ENCODE results near the gene PAQR8. TPM values are rescaled to one million over a fixed set of nuclear protein-coding genes. Genes with fewer than 3 reads are reported as not detected.

The PAQR8 gene
- total RNA-seq, 1 donor from 2014 or later: 8.8 TPM

- H3K4me3 ChIP-seq: peak overlapping the region in 1 of 2 donors; percentile 5
- TF ChIP-seq POLR2A (IDR thresholded peaks at IDR 0.05): no peak
- TF ChIP-seq CTCF (IDR thresholded peaks at IDR 0.05): no peak
- TF ChIP-seq POLR2AphosphoS5 (IDR thresholded peaks at IDR 0.05; ENCODE audit: insufficient read depth in 1 of 2, low read depth in 1 of 2): no peak
- H3K27me3 ChIP-seq: no peaks in the 10 kb centered on the region
- no peaks in the 10 kb centered on the region for H3K36me3 ChIP-seq
- H3K9me3 ChIP-seq: no peaks in the 10 kb centered on the region
- intact Hi-C loops (cut with DNase I): loop anchor here (10.0 kb wide), 1 partner anchor 105 kb away; the partner anchor contains the start of gene MCM3
- peaks cover 24% of the 10 kb centered on the region for H3K4me1 ChIP-seq
- no peak for DNase-seq (ENCODE audit: extremely low spot score in 2 of 2)
- H3K27ac ChIP-seq: peak overlapping the region; percentile 14
Measured at GRCh38 chr6:52389626-52390360, 27.8 kb downstream of the PAQR8 start.

GRCh38 chr6:52390361-52390727 lies 28.4 kb downstream of the PAQR8 start:
- Histone ChIP-seq H3K36me3 (no peaks in the 10 kb centered on the region), H3K4me3 (peak overlapping the region in 1 of 2 donors; percentile 5), H3K9me3 (no peaks in the 10 kb centered on the region), H3K4me1 (peaks cover 24% of the 10 kb centered on the region), H3K27ac (peak overlapping the region; percentile 14), H3K27me3 (no peaks in the 10 kb centered on the region)
- no peak for DNase-seq (ENCODE audit: extremely low spot score in 2 of 2)
- TF ChIP-seq POLR2A (IDR thresholded peaks at IDR 0.05) (no peak), POLR2AphosphoS5 (IDR thresholded peaks at IDR 0.05; ENCODE audit: insufficient read depth in 1 of 2, low read depth in 1 of 2) (peak in 1 of 2 donors; percentile 47)
- intact Hi-C loops (cut with DNase I): no loop called here

- Histone ChIP-seq H3K27ac (no peak overlapping the region), H3K4me3 (no peak overlapping the region), H3K4me1 (peaks cover 24% of the 10 kb centered on the region), H3K27me3 (no peaks in the 10 kb centered on the region), H3K9me3 (no peaks in the 10 kb centered on the region), H3K36me3 (no peaks in the 10 kb centered on the region)
- intact Hi-C loops (cut with DNase I): no loop called here
- no peak for DNase-seq (ENCODE audit: extremely low spot score in 2 of 2)
- TF ChIP-seq CTCF (IDR thresholded peaks at IDR 0.05) (no peak), POLR2AphosphoS5 (IDR thresholded peaks at IDR 0.05; ENCODE audit: insufficient read depth in 1 of 2, low read depth in 1 of 2) (no peak), POLR2A (IDR thresholded peaks at IDR 0.05) (no peak)
Measured at GRCh38 chr6:52391599-52391998, 29.6 kb downstream of the PAQR8 start.

- TF ChIP-seq POLR2A (IDR thresholded peaks at IDR 0.05) (no peak), CTCF (IDR thresholded peaks at IDR 0.05) (no peak), POLR2AphosphoS5 (IDR thresholded peaks at IDR 0.05; ENCODE audit: insufficient read depth in 1 of 2, low read depth in 1 of 2) (no peak)
- Histone ChIP-seq H3K27me3 (no peaks in the 10 kb centered on the region), H3K9me3 (no peaks in the 10 kb centered on the region), H3K36me3 (no peaks in the 10 kb centered on the region), H3K27ac (no peak overlapping the region), H3K4me1 (peaks cover 24% of the 10 kb centered on the region), H3K4me3 (no peak overlapping the region)
- no peak for DNase-seq (ENCODE audit: extremely low spot score in 2 of 2)
- intact Hi-C loops (cut with DNase I): no loop called here
Measured at GRCh38 chr6:52392944-52393343, 31.0 kb downstream of the PAQR8 start.

- no peak overlapping the region for H3K4me3 ChIP-seq
- intact Hi-C loops (cut with DNase I): no loop called here
- H3K36me3 ChIP-seq: no peaks in the 10 kb centered on the region
- H3K27me3 ChIP-seq: no peaks in the 10 kb centered on the region
- TF ChIP-seq POLR2A (IDR thresholded peaks at IDR 0.05) (no peak), CTCF (IDR thresholded peaks at IDR 0.05) (no peak), POLR2AphosphoS5 (IDR thresholded peaks at IDR 0.05; ENCODE audit: insufficient read depth in 1 of 2, low read depth in 1 of 2) (no peak)
- no peak overlapping the region for H3K27ac ChIP-seq
- H3K4me1 ChIP-seq: peaks cover 16% of the 10 kb centered on the region
- H3K9me3 ChIP-seq: no peaks in the 10 kb centered on the region
- DNase-seq (ENCODE audit: extremely low spot score in 2 of 2): no peak
Measured at GRCh38 chr6:52393780-52394179, 31.8 kb downstream of the PAQR8 start.
